Esophagus muscularis mucosa (tissue), 4 donors: ENCODE results near the gene CACNB1. TPM values are rescaled to one million over a fixed set of nuclear protein-coding genes. Genes with fewer than 3 reads are reported as not detected.

Experiments
- DNase-seq: peaks from one replicate; pipeline ENCODE4 v3.0.0-alpha.2; 2017; ENCODE audit errors: extremely low spot score
- H3K27ac ChIP-seq, 4 donors: fragments of 200-600 bp; sonication (generic); replicated peaks in 1 of 4; 1 replicate in 3 of 4; 2 replicates in 1 of 4; pipeline ENCODE4 v1.5.1; 2016 to 2019; ENCODE audit warnings: mild to moderate bottlenecking in 1 of 4
- H3K27me3 ChIP-seq, 4 donors: fragments of 200-600 bp; sonication (generic); one replicate each; pipeline versions ENCODE4 v1.5.1 to v1.6.0; 2016 to 2019
- H3K36me3 ChIP-seq, 4 donors: fragments of 200-600 bp; sonication (generic); one replicate each; pipeline ENCODE4 v1.5.1; 2016 to 2019
- H3K4me1 ChIP-seq, 4 donors: fragments of 200-600 bp; sonication (generic); one replicate each; pipeline ENCODE4 v1.5.1; 2016 to 2019
- H3K4me3 ChIP-seq, 4 donors: fragments of 200-600 bp; sonication (generic); 1 replicate in 2 of 4; 2 replicates in 2 of 4; pipeline ENCODE4 v1.5.1; 2016 to 2019; ENCODE audit warnings: mild to moderate bottlenecking in 4 of 4, moderate library complexity in 1 of 4
- H3K9me3 ChIP-seq, 4 donors: fragments of 200-600 bp; sonication (generic); 1 replicate in 3 of 4; 2 replicates in 1 of 4; pipeline ENCODE4 v1.5.1; 2016 to 2019
- CTCF ChIP-seq, 3 experiments: fragments of 200-600 bp in 2 of 3; fragments of 450-650 bp in 1 of 3; sonication (generic) in 2 of 3; IDR thresholded peaks; one replicate each; pipeline ENCODE4 v1.5.1; 2017 to 2019; ENCODE audit warnings: antibody characterized with exemption in 3 of 3, mild to moderate bottlenecking in 2 of 3, moderate library complexity in 1 of 3
- EP300 ChIP-seq: sonication (generic); formaldehyde crosslinking; IDR thresholded peaks from one replicate; pipeline ENCODE4 v1.6.1; 2017; ENCODE audit warnings: antibody characterized with exemption
- POLR2A ChIP-seq: fragments of 450-650 bp; IDR thresholded peaks from one replicate; pipeline ENCODE4 v1.6.1; 2017; ENCODE audit warnings: antibody characterized with exemption, moderate library complexity, mild to moderate bottlenecking, low read depth
- POLR2AphosphoS5 ChIP-seq, 2 donors: sonication (generic); formaldehyde crosslinking; IDR thresholded peaks; one replicate each; pipeline ENCODE4 v1.6.1; 2017; ENCODE audit warnings: antibody characterized with exemption in 2 of 2
- WGBS: methylation state at CpG from one replicate; pipeline ENCODE4 v1.1.5; 2018; 5-methylcytosine and 5-hydroxymethylcytosine counted together
- intact Hi-C: fragments of 100-400 bp; cut with DNase I; formaldehyde crosslinking; loops from one replicate; pipeline ENCODE4 v1.15.1; 2023
- total RNA-seq, 4 donors: library from RNA; depleted of rRNA; stranded (reverse); fragments of >200 nt; gene quantifications; one replicate each; pipeline versions ENCODE4 v1.1.0 to v1.2.1, GENCODE V29; 2016

Gene CACNB1
- total RNA-seq, 4 donors from 2014 or later = 3.1 to 8.0 (median 5.4) TPM

GRCh38 chr17:39227364-39227919 is 30.0 kb upstream of the CACNB1 start:
- intact Hi-C loops = no loop called here
- Histone ChIP-seq H3K36me3 (no peaks in the 10 kb centered on the region), H3K9me3 (no peaks in the 10 kb centered on the region), H3K4me3 (no peak overlapping the region), H3K4me1 (peaks cover 19 to 38% (median 33%) of the 10 kb centered on the region in 4 donors), H3K27me3 (peaks cover 0 to 87% (median 27%) of the 10 kb centered on the region in 4 donors), H3K27ac (no peak overlapping the region)
- WGBS = 62% methylated on average over 2 of the region's 2 CpGs
- DNase-seq = no peak
- TF ChIP-seq EP300 (no peak), POLR2AphosphoS5 (IDR thresholded peaks at IDR 0.05) (no peak), CTCF (IDR thresholded peaks at IDR 0.05) (no peak), POLR2A (no peak)

- TF ChIP-seq CTCF (IDR thresholded peaks at IDR 0.05) (no peak), POLR2A (no peak), EP300 (no peak), POLR2AphosphoS5 (IDR thresholded peaks at IDR 0.05) (no peak)
- WGBS = 16% methylated on average over 21 of the region's 24 CpGs
- DNase-seq = no peak
- peaks cover 14 to 25% (median 21%) of the 10 kb centered on the region in 4 donors for H3K4me1 ChIP-seq
- no peak overlapping the region for H3K27ac ChIP-seq
- intact Hi-C loops = no loop called here
- no peaks in the 10 kb centered on the region for H3K36me3 ChIP-seq
- peaks cover 0 to 77% (median 21%) of the 10 kb centered on the region in 4 donors for H3K27me3 ChIP-seq
- no peaks in the 10 kb centered on the region for H3K9me3 ChIP-seq
- H3K4me3 ChIP-seq = peak overlapping the region; percentile 51 to 55 (median 53)
Measured at GRCh38 chr17:39225959-39226683, 28.7 kb upstream of the CACNB1 start.

DNA sequence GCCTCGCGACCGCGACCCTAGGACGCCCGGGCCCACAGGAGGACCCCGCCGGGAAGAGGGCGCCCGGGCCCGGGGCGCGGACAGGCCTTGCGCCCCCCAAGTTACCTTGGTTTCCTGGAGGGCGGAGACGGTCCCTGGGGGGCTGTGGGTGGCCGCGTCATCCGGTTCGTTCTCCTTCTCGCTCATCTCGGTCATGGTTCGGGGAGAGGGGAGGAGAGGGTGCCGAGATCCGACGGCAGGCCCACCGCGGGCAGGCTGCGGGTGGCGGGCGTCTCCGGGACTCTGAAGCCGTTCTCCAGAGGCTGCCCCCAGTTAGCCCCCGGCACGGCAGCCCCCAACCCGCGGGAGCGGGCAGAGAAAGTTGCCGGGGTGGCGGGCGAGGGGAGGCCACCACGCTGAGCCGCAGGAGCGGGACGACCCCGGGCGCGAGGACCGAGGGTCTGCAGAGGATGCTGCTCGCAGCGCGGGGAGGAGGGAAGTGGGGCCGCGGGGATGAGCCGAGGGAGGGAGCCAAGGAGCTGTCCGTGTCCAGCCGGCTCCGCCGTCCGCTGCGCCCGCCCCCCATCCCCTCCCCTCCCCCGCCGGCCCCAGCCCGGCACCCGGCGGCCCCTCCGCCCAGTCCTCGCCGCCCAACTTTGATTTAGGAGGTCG is 28.0 kb upstream of the CACNB1 start, which contains the start of gene STAC2:
Gene STAC2 (minus strand): TSS at position 638 of the 651 bp plus-strand sequence. CDS start 443 bp downstream, at position 195.
- no peak within 1 kb of the TSS for H3K27ac ChIP-seq
- H3K9me3 ChIP-seq = no peaks in the 10 kb centered on the region
- peaks cover 14 to 23% (median 21%) of the 10 kb centered on the region in 4 donors for H3K4me1 ChIP-seq
- WGBS = 1% methylated on average over 32 of the region's 71 CpGs
- no peak for DNase-seq
- peaks cover 0 to 70% (median 19%) of the 10 kb centered on the region in 4 donors for H3K27me3 ChIP-seq
- no peaks in the 10 kb centered on the region for H3K36me3 ChIP-seq
- intact Hi-C loops = no loop called here
- no peak for TF ChIP-seq POLR2A
- no peak for TF ChIP-seq CTCF (IDR thresholded peaks at IDR 0.05)
- TF ChIP-seq POLR2AphosphoS5 (IDR thresholded peaks at IDR 0.05) = no peak
- peak within 1 kb of the TSS; percentile 51 to 55 (median 53) for H3K4me3 ChIP-seq

DNA sequence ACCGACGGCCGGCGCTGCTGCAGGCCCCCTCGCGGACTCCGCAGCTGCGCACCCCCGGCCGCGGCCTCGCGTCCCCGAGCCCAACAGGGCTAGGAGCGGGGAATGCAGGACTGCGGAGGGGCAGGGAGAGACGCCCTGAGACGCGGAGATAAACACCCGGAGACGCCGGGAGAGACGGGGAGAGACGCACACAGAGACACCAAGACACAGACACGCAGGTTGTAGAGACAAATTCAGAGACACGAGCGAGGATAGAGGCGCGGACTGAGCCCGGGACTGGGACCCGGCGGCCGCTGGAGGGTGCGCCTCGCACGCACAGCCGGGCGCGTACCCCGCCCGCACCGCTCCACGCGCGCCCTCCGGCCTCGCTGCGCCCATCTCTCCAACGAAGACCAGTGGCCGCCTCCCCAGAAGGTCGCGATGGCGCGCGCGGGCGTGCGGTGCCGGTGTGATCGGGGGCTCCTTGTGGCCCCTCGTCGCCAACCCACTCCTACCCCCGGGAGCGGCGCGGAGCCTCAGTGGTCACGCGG is 27.4 kb upstream of the CACNB1 start:
- WGBS = 7% methylated on average over 30 of the region's 68 CpGs
- Histone ChIP-seq H3K4me1 (peaks cover 14 to 23% (median 21%) of the 10 kb centered on the region in 4 donors), H3K9me3 (no peaks in the 10 kb centered on the region), H3K36me3 (no peaks in the 10 kb centered on the region), H3K27ac (no peak overlapping the region), H3K4me3 (peak overlapping the region; percentile 51 to 55 (median 53)), H3K27me3 (peaks cover 0 to 64% (median 19%) of the 10 kb centered on the region in 4 donors)
- DNase-seq = no peak
- TF ChIP-seq CTCF (IDR thresholded peaks at IDR 0.05) (no peak), POLR2AphosphoS5 (IDR thresholded peaks at IDR 0.05) (no peak), POLR2A (no peak), EP300 (no peak)
- intact Hi-C loops = no loop called here
